Measurements from ENCODE around the gene USP11. TPM values are rescaled to one million over a fixed set of nuclear protein-coding genes. Genes with fewer than 3 reads are reported as not detected.

Gene USP11
- total and polyA plus RNA-seq, 2 of the 4 experiments (the other 2 are of a cell fraction): 33.5 to 59.7 TPM

DNA sequence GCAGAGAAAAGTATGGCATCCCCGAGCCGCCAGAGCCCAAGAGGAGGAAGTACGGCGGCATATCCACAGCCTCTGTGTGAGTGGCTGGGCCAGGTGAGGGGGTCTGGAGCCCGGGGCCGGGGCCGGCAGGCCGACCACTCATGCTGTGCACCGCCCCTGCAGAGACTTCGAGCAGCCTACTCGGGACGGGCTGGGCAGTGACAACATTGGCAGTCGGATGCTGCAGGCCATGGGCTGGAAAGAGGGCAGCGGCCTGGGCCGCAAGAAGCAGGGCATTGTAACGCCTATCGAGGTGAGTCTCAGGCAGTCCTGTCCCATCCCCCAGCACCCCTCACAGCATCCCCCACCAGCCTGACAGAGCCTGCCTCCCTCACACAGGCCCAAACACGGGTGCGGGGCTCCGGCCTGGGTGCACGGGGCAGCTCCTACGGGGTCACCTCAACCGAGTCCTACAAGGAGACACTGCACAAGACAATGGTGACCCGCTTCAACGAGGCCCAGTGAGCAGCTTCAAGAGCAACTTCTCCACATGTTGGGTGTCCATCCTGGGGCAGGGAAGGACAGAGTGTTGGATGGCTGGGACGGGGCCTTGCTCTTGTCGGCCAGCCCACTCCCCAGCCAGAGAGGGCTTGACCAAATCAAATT lies 46.6 kb upstream of the USP11 start:
- Histone ChIP-seq H3K79me1 (ENCODE audit: low read depth in 1 of 2, low read length in 2 of 2) (peaks cover 2 to 3% of the 10 kb centered on the region in 2 experiments), H4K20me1 (ENCODE audit: insufficient read depth, low read length) (no peaks in the 10 kb centered on the region; the same call in 1 of the 2 replicates), H3K23ac (ENCODE audit: low read depth, low read length) (no peak overlapping the region), H3K9me3 (ENCODE audit: control insufficient read depth, insufficient read depth, low read length) (no peaks in the 10 kb centered on the region), H4K5ac (ENCODE audit: low read depth, low read length) (no peak overlapping the region), H2BK15ac (ENCODE audit: low read depth, low read length) (no peak overlapping the region), H3K36me3 (ENCODE audit: control insufficient read depth, insufficient read depth, low read length) (peaks cover 19% of the 10 kb centered on the region), H3K4me3 (ENCODE audit: insufficient read depth, low read depth, low read length) (no peak overlapping the region), H2AK9ac (replicated peaks; ENCODE audit: low read depth, low read length, poor library complexity) (no peak overlapping the region), H3K9me1 (ENCODE audit: insufficient read depth, low read length) (no peaks in the 10 kb centered on the region), H3K9ac (ENCODE audit: low read depth, low read length) (no peak overlapping the region), H3K27me3 (ENCODE audit: control insufficient read depth, insufficient read depth, low read length) (peaks cover 2% of the 10 kb centered on the region; the same call in 1 of the 2 replicates), H4K91ac (ENCODE audit: insufficient read depth, low read depth, low read length) (no peak overlapping the region), H3K4ac (ENCODE audit: low read depth, low read length) (no peak overlapping the region), H3K27ac (ENCODE audit: insufficient read depth, low read length) (no peak overlapping the region), H3K4me1 (ENCODE audit: control insufficient read depth, insufficient read depth, low read length) (no peaks in the 10 kb centered on the region), H3K14ac (replicated peaks; ENCODE audit: low read depth, low read length) (no peak overlapping the region), H3K56ac (ENCODE audit: extremely low read depth, insufficient read depth, low read length) (no peak overlapping the region), H2AFZ (replicated peaks; ENCODE audit: low read length, poor library complexity) (no peak overlapping the region), H4K8ac (ENCODE audit: low read depth in 2 of 2, low read length in 2 of 2) (no peak overlapping the region), H2BK5ac (ENCODE audit: low read depth, low read length, poor library complexity, severe bottlenecking) (no peak overlapping the region), H2BK20ac (ENCODE audit: low read depth, low read length) (no peak overlapping the region), H2BK120ac (ENCODE audit: low read depth, low read length) (no peak overlapping the region), H3K18ac (ENCODE audit: low read depth, low read length) (no peak overlapping the region), H2AK5ac (ENCODE audit: low read depth, low read length) (no peak overlapping the region), H3K4me2 (ENCODE audit: low read depth, low read length) (no peak overlapping the region)
- intact Hi-C loops (cut with micrococcal nuclease) (no loop called here), in situ Hi-C loops (cut with MboI; ENCODE audit: low sequenced_read_pairs) (no loop called here), dilution Hi-C loops (cut with HindIII; ENCODE audit: low sequenced_read_pairs, unreplicated experiment) (no loop called here)
- TF ChIP-seq, protein P1, sequence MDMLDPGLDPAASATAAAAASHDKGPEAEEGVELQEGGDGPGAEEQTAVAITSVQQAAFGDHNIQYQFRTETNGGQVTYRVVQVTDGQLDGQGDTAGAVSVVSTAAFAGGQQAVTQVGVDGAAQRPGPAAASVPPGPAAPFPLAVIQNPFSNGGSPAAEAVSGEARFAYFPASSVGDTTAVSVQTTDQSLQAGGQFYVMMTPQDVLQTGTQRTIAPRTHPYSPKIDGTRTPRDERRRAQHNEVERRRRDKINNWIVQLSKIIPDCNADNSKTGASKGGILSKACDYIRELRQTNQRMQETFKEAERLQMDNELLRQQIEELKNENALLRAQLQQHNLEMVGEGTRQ (IDR thresholded peaks at IDR 0.05; ENCODE audit: low read depth, low read length): no peak
- TF ChIP-seq MXI1 (IDR thresholded peaks at IDR 0.05; ENCODE audit: borderline replicate concordance, low read depth, low read length) (no peak), MAZ (IDR thresholded peaks at IDR 0.05; ENCODE audit: borderline replicate concordance, low read depth, low read length) (no peak), NFE2L2 (IDR thresholded peaks at IDR 0.05; ENCODE audit: low read depth, low read length) (no peak), BHLHE40 (IDR thresholded peaks at IDR 0.05; ENCODE audit: low read depth, low read length) (no peak), SMC3 (IDR thresholded peaks at IDR 0.05; ENCODE audit: low read depth, low read length) (no peak)
- TF ChIP-seq, protein P2, sequence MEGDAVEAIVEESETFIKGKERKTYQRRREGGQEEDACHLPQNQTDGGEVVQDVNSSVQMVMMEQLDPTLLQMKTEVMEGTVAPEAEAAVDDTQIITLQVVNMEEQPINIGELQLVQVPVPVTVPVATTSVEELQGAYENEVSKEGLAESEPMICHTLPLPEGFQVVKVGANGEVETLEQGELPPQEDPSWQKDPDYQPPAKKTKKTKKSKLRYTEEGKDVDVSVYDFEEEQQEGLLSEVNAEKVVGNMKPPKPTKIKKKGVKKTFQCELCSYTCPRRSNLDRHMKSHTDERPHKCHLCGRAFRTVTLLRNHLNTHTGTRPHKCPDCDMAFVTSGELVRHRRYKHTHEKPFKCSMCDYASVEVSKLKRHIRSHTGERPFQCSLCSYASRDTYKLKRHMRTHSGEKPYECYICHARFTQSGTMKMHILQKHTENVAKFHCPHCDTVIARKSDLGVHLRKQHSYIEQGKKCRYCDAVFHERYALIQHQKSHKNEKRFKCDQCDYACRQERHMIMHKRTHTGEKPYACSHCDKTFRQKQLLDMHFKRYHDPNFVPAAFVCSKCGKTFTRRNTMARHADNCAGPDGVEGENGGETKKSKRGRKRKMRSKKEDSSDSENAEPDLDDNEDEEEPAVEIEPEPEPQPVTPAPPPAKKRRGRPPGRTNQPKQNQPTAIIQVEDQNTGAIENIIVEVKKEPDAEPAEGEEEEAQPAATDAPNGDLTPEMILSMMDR (conservative IDR thresholded peaks at IDR 0.05; ENCODE audit: low read depth, low read length): no peak
- 80% methylated on average over 5 of the region's 27 CpGs; no CpG with 5 or more reads in 1 of the 2 experiments for WGBS, 2 experiments (ENCODE audit: extremely low coverage in 2 of 2, insufficient read length in 1 of 2)
- ChIA-PET POLR2A (ENCODE audit: unreplicated experiment) (no interaction called here), CTCF (no interaction called here)
- DNase-seq: no peak
- no TSS peak for BruUV-seq (replicated peaks)
- no peak for ATAC-seq (ENCODE audit: low read depth)

All from IMR-90 (cell line).